Measurements from ENCODE around the gene SPATA3.

SPATA3 gene

GRCh38 chr2:231037202-231037730, 41.3 kb downstream of the SPATA3 start, which contains the start of gene C2orf72:
Gene C2orf72, plus strand, starts transcription at chr2:231037523. Its CDS starts 43 bp downstream, at chr2:231037566.
- TF ChIP-seq CTCF (IDR thresholded peaks at IDR 0.05; ENCODE audit: low read depth, low read length): no peak
- H3K4me3 ChIP-seq (ENCODE audit: low read depth, low read length): no peak within 1 kb of the TSS

GRCh38 chr2:231037731-231038482, 42.0 kb downstream of the SPATA3 start:
- TF ChIP-seq CTCF (IDR thresholded peaks at IDR 0.05; ENCODE audit: low read depth, low read length): no peak
- H3K4me3 ChIP-seq (ENCODE audit: low read depth, low read length): no peak overlapping the region

GRCh38 chr2:231038483-231039293, 42.8 kb downstream of the SPATA3 start:
- no peak overlapping the region for H3K4me3 ChIP-seq (ENCODE audit: low read depth, low read length)
- no peak for TF ChIP-seq CTCF (IDR thresholded peaks at IDR 0.05; ENCODE audit: low read depth, low read length)

GRCh38 chr2:231039294-231039664, 43.4 kb downstream of the SPATA3 start:
- H3K4me3 ChIP-seq (ENCODE audit: low read depth, low read length): no peak overlapping the region
- no peak for TF ChIP-seq CTCF (IDR thresholded peaks at IDR 0.05; ENCODE audit: low read depth, low read length)

DNA sequence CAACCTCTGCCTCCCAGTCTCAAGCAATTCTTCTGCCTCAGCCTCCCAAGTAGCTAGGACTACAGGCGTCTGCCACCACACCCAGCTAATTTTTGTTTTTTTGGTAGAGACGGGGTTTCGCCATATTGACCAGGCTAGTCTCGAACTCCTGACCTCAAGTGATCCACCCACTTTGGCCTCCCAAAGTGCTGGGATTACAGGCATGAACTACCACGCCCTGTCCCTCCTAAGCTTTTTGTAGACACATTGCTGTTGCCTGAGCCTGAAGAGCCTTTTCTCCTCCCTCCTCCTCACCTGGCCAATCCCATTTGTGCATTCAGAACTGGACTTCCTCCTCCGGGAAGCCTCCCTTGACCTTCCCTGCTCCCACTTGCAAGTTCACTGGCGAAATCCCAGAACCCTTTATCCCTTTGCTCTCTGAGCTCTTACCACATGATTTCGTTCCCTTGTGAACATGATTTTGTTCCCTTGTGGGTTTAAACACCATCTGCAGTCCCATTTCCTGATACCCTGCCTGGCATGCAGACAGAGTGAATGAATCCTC, 44.0 kb downstream of the SPATA3 start:
- TF ChIP-seq CTCF (IDR thresholded peaks at IDR 0.05; ENCODE audit: low read depth, low read length): no peak
- H3K4me3 ChIP-seq (ENCODE audit: low read depth, low read length): no peak overlapping the region

GRCh38 chr2:231041061-231041689, 45.3 kb downstream of the SPATA3 start:
- no peak for TF ChIP-seq CTCF (IDR thresholded peaks at IDR 0.05; ENCODE audit: low read depth, low read length)
- H3K4me3 ChIP-seq (ENCODE audit: low read depth, low read length): no peak overlapping the region

Measured in WI38 (cell line).